GM13976 (cell line): ENCODE results near the gene ACCSL.
A peak's percentile ranks its signal among the peaks of the same experiment; 100 is the strongest.

Experiments
- DNase-seq: peaks from one replicate; pipeline ENCODE4 v3.0.0; 2012; ENCODE audit warnings: low spot score
- in situ Hi-C: fragments of 300-500 bp; cut with MboI; formaldehyde crosslinking; loops from one replicate; pipeline ENCODE4 v1.12.0; 2022; ENCODE audit warnings: low sequenced_read_pairs, mixed read lengths, inconsistent platforms; ENCODE audit not compliant: unreplicated experiment
- TF ChIP-seq, protein P1 (sequence below): IDR thresholded peaks from 2 replicates; pipeline ENCODE4 v1.5.1; 2012; ENCODE audit warnings: borderline replicate concordance, mild to moderate bottlenecking; ENCODE audit not compliant: insufficient read depth; ENCODE audit errors: extremely low read depth, missing control alignments, control extremely low read depth

Gene ACCSL

DNA sequence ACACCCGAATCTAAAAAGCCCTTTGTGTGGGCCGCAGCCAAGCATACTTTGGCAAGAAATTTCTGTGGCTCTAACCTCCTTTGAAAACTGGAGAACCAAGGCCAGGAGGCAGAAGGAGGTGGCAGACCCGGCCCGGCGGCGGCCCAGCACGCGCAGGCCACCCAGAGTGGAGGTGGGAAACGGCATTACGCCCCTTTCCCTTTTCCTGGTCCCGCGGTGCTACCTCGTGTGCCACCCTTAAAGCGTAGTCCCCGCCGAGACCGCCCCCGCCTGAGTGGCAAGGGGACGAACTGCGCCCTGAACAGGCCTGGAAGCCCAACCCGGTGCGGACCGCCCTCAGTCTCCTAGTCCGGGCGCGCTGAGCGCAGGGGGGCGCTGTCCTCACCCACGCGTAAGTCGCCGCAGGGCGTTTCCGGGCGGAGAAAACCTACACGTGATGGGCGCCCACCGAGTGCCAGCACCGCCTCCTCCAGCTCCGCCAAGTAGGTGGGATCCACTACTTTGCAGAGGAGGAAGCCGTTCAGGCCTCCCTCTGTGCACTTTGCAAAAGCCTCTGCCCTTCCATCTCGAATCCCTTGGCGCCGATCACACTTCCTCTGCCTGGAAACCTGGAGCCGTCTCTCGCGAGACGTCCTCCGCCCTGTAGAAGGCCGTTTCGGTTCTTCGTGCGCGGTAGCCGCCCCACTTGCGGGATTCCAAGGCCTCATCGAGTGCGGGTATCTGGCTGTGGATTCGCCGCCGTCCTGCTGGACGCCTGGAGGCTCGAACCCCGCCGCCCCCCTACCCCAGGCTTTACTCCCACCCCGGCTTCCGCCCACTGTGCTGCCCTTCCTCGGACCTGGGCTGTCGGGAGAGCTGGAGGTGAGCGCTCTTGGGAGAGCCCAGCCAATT lies 18.3 kb downstream of the ACCSL start, which contains the start of gene ACCS:
ACCS (plus strand) TSS at position 430 of the 891 bp plus-strand sequence. CDS start 1,358 bp downstream, outside the sequence.
- TF ChIP-seq, protein P1, sequence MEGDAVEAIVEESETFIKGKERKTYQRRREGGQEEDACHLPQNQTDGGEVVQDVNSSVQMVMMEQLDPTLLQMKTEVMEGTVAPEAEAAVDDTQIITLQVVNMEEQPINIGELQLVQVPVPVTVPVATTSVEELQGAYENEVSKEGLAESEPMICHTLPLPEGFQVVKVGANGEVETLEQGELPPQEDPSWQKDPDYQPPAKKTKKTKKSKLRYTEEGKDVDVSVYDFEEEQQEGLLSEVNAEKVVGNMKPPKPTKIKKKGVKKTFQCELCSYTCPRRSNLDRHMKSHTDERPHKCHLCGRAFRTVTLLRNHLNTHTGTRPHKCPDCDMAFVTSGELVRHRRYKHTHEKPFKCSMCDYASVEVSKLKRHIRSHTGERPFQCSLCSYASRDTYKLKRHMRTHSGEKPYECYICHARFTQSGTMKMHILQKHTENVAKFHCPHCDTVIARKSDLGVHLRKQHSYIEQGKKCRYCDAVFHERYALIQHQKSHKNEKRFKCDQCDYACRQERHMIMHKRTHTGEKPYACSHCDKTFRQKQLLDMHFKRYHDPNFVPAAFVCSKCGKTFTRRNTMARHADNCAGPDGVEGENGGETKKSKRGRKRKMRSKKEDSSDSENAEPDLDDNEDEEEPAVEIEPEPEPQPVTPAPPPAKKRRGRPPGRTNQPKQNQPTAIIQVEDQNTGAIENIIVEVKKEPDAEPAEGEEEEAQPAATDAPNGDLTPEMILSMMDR: peak; percentile 83
- in situ Hi-C loops: no loop called here
- peak; percentile 88 for DNase-seq

DNA sequence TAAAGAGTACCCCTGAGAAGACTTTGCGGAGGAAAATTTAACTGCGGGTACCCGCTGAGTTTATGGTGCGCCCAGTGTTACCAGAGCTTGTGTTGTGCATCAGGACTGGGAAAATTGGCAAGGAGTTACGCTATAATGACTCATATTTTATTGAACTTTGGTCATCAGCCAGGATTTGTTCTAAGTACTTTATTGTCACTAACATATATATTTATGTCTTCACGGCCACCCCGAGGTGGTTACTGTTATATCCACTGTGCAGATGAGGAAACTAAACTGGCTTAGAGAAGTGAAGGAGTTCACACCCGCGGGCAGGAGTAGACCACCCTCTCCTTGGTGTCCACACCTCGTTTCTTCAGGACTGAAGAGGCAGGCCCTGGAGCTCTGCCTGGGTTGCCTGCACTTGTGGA lies 19.0 kb downstream of the ACCSL start:
- TF ChIP-seq, protein P1: no peak
- in situ Hi-C loops: no loop called here
- DNase-seq: no peak

DNA sequence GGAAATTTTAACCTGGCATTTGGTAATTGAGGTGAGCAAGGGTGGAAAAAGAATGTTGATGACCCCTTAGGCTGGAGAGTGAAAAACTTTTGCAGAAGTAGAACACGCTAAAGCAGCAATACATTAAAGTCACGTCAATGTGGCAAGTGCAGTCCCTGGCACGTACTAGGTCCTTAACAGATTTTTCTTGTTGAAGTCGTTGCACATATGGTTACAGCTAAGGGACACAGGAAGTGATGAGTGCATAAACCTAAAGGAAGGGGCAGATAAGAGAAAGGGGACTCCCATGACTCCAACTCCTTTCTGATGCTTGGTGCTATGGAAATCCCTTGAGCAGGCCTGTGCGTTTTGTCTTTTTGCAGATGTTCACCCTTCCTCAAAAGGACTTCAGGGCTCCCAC lies 19.5 kb downstream of the ACCSL start:
- in situ Hi-C loops: no loop called here
- no peak for DNase-seq
- TF ChIP-seq, protein P1: no peak

DNA sequence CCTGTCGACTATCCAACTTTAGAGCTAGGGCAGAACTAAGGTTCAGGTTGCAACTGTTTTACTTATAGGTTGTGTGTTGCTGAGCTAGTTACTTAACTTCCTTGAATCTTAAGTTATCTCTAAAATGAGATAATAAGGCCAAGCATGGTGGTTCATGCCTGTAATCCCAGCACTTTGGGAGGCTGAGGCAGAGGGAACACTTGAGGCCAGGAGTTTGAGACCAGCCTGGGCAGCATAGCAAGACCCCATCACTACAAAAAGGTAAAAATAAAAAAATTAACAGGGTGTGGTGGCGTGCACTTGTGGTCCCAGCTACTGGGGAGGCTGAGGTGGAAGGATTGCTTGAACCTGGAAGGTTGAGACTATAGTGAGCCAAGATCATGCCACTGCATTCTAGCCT lies 20.4 kb downstream of the ACCSL start:
- no peak for DNase-seq
- TF ChIP-seq, protein P1: no peak
- in situ Hi-C loops: no loop called here

DNA sequence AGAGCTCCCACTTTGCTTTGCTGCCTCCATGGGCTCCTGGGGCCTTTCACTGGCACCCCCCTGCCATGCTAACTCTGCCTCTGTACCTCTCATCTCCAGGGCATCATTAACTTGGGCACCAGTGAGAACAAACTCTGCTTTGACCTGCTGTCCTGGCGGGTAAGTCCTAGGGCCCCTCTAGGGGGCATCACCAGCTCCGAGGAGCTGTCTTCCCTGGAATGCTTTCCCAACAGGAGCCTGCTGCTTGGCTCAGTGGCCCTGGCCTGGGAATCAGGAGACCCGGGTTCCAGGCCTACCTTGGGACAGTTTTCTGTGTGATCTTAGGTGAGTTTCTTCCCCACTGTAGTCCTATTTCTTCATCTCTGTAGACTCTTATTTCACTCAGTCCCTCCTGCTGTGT lies 23.4 kb downstream of the ACCSL start:
- in situ Hi-C loops: no loop called here
- TF ChIP-seq, protein P1: no peak
- no peak for DNase-seq

DNA sequence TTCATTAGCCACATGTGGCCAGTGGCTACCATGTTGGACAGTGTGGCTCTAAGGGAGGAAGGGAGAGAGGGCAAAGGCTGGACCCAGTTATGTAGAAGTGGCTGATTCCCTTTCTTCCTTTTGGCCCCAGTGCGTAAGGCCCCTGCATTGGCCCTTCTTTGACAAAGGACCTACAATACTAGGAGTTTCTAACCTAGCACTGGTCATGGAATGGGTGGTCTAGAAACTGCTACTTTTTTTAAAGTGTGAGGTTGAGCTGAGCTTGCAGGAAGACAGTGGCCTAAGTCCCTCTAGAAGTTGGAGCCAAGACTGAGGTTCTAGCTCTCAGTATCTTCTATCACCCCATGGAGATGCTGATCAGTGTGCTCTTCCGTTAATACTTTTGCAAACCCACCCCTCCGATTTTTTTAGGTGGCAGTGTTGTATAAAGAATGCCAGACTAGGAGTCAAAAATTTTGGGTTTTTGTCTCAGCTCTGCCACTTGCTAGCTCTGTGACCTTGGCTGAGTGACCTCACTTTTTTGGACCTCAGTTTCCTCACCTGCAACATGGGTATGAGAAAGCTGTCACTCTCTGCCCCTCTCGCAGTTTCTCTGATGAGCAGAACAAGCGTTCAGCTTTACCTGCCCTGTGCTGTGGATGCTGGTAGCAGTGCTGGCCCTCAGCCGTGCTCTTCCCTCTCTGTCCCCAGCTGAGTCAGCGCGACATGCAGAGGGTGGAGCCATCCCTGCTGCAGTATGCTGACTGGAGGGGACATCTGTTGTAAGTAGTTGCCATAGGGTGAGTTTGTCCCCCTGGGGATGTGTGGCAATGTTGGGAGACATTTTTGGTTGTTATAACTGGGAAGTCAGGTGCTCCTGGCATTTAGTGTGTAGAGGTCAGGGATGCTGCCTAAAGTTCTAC lies 25.2 kb downstream of the ACCSL start:
- in situ Hi-C loops: no loop called here
- TF ChIP-seq, protein P1: no peak
- DNase-seq: no peak
